ENCODE results near the gene IQGAP3.

DNA sequence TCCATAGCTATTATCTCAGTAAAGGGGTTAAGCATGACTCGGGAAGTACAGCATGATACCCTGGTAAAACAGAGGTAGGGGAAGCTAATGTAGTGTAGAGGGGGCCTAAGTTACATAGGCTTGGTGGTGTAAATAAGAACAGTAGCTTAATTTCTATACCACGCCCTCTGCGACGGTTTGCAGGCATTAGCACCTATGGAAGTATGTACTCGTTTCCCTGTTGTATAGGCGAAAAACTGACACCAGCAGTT, 18.7 kb upstream of the IQGAP3 start:
- TF ChIP-seq, protein P1, sequence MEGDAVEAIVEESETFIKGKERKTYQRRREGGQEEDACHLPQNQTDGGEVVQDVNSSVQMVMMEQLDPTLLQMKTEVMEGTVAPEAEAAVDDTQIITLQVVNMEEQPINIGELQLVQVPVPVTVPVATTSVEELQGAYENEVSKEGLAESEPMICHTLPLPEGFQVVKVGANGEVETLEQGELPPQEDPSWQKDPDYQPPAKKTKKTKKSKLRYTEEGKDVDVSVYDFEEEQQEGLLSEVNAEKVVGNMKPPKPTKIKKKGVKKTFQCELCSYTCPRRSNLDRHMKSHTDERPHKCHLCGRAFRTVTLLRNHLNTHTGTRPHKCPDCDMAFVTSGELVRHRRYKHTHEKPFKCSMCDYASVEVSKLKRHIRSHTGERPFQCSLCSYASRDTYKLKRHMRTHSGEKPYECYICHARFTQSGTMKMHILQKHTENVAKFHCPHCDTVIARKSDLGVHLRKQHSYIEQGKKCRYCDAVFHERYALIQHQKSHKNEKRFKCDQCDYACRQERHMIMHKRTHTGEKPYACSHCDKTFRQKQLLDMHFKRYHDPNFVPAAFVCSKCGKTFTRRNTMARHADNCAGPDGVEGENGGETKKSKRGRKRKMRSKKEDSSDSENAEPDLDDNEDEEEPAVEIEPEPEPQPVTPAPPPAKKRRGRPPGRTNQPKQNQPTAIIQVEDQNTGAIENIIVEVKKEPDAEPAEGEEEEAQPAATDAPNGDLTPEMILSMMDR (conservative IDR thresholded peaks at IDR 0.05; ENCODE audit: low read depth in 2 of 2): no peak
- TF ChIP-seq EZH2 (IDR thresholded peaks at IDR 0.05; ENCODE audit: low read depth, unreplicated experiment) (no peak), EZH2phosphoT487 (IDR thresholded peaks at IDR 0.05; ENCODE audit: unreplicated experiment) (no peak), POLR2AphosphoS5 (IDR thresholded peaks at IDR 0.05; ENCODE audit: low read depth) (no peak)
- TF ChIP-seq, protein P2, sequence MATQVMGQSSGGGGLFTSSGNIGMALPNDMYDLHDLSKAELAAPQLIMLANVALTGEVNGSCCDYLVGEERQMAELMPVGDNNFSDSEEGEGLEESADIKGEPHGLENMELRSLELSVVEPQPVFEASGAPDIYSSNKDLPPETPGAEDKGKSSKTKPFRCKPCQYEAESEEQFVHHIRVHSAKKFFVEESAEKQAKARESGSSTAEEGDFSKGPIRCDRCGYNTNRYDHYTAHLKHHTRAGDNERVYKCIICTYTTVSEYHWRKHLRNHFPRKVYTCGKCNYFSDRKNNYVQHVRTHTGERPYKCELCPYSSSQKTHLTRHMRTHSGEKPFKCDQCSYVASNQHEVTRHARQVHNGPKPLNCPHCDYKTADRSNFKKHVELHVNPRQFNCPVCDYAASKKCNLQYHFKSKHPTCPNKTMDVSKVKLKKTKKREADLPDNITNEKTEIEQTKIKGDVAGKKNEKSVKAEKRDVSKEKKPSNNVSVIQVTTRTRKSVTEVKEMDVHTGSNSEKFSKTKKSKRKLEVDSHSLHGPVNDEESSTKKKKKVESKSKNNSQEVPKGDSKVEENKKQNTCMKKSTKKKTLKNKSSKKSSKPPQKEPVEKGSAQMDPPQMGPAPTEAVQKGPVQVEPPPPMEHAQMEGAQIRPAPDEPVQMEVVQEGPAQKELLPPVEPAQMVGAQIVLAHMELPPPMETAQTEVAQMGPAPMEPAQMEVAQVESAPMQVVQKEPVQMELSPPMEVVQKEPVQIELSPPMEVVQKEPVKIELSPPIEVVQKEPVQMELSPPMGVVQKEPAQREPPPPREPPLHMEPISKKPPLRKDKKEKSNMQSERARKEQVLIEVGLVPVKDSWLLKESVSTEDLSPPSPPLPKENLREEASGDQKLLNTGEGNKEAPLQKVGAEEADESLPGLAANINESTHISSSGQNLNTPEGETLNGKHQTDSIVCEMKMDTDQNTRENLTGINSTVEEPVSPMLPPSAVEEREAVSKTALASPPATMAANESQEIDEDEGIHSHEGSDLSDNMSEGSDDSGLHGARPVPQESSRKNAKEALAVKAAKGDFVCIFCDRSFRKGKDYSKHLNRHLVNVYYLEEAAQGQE (IDR thresholded peaks at IDR 0.05; ENCODE audit: unreplicated experiment): no peak
- TF ChIP-seq, protein P3, sequence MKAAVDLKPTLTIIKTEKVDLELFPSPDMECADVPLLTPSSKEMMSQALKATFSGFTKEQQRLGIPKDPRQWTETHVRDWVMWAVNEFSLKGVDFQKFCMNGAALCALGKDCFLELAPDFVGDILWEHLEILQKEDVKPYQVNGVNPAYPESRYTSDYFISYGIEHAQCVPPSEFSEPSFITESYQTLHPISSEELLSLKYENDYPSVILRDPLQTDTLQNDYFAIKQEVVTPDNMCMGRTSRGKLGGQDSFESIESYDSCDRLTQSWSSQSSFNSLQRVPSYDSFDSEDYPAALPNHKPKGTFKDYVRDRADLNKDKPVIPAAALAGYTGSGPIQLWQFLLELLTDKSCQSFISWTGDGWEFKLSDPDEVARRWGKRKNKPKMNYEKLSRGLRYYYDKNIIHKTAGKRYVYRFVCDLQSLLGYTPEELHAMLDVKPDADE (IDR thresholded peaks at IDR 0.05): no peak

All from GM23338 (cell line).